Stimulated activated CD4-positive, alpha-beta T cell treated with anti-CD3 and anti-CD28 coated beads, Interleukin-12 subunit alpha, Interleukin-12 subunit beta, amount 100 ng/mL, for 24 hours (primary cell): Measurements from ENCODE around the gene DYNC1H1.
A peak's percentile ranks its signal among the peaks of the same experiment; 100 is the strongest.
"Not testable (repeated sequence)": the region's sequence is repeated elsewhere in the genome, so short reads cannot be mapped to it uniquely, and the experiment has no call there.

ENCODE experiments used
- DNase-seq, 2 experiments: peaks; one replicate each; pipeline ENCODE4 v3.0.0-alpha.2; 2020; ENCODE audit warnings: low read depth in 2 of 2

DYNC1H1 gene

DNA sequence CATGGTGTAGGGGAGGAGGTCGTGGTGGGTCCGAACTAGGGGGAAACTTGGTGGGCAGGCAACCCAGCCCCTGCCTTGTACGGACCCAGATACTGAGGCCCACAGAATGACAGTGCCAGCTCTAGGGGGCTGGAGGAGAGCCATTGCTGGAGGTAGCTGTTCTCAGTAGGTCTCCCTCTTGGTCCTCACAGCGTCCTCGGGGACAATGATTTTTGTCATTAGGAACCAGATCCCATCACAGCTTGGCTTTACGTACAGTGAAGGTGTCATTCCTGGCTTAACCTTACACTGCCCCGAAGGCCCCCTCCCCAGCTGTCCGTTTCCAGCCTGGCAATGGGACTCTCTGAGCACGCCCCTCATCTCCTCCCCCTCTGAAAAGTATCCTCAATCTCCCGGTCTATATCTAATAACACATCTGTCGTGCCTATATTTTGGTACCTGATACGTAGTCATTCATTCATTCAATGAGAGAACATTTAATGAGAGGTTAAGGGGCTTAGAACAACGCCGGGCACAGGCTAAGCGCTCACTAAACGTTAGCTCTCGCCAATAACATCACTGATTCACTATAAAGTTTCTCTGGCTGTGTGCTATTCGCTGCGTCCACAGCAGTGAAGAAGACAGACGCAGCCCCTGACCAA lies 597 bp upstream of the DYNC1H1 start:
- no peak for DNase-seq

DNA sequence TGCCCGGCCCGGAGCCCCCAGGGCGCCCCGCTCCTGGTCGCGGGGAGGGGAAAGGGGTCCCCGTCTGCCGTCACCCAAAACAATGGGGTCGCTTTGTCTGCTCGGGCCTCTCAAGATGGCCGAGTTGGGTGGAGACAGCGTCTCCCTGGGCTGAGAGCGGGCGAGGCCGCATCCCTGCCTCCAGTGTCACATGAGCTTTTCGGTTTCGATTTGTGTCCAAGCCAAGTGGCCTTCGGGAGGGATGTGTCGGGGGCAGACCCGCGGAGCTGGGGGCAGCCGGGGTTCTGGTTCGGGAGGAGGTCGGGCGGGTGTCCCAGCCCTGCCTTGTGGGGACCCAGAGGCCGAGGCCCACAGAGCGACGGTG lies 790 bp downstream of the DYNC1H1 start:
- DNase-seq: peak; percentile 33 to 40

DNA sequence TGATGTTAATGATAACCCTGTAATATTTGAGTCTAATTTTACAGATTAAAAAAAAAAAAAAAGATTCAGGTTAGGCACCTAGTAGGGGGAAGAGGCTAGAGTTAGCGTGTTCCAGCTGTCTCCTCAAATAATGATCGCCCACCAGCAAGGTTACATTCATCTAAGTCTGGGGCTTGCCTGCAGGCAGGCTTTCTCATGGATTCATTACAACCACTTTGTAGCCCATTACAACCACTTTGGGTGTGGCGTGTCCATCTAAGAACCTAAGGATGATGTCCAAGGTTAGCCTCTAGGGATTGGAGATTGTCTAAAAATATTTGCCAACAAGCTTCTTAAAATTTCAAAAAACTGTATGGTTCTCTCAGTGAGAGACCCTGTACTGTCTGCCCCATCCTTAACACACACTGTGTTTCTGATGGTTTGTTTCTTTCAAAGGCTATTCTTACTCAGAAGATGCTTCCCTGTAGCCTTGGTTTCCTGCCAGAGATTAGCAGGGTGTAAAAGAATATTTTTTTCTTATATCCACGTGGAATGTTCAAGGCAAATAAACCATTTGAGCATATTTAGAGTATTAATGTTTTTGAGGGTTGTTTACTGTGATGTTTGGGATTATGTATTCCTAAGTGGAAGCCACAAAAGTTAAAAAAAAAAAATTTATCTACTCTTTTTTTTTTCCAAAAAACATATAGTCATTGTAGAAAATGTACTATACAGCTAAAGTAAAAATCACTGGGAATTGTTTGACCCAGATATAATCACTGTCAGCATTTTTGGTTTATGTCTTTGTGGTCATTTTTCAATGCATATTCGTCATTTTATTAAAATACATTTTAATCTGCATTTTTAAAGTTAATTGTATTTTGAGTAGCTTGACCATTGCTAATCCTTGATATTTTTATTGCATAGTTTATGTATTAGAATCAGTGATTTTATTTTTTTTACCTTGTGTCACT lies 1.7 kb downstream of the DYNC1H1 start:
- DNase-seq: no peak

DNA sequence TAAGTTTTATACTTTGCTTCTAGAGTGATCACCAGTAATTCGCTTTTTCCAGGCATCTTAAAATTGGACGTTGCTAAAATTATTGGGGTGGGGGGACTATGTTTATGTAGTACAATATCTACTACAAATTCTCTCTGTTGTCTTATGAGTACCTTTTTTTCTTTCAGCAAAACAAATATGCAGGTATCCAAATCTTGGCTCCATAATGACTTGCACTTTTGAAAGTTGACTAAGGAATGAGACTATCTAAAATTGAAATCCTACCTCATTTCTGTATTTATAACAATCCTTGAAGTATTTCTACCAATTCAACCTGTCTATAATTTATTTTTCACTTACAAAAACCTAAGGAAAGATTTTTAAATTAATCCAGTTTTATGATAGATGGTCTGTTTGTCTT lies 2.4 kb downstream of the DYNC1H1 start:
- DNase-seq: no peak

DNA sequence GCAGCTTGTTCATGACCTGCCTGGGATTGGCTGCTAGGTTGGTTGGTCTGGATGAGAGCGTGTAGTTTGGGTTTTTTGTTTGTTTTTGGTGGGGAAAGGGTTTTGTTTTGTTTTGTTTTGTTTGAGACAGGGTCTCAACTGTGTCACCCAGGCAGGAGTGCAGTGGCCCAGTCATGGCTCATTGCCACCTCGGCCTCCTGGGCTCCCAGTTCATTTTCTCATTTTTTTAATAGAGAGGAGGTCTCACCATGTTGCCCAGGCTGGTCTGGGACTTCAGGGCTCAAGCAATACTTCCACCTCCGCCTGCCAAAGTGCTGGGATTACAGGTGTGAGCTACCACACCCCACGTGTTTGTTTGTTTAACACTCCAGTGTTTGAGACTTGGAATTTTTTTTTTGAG lies 3.8 kb downstream of the DYNC1H1 start:
- no peak for DNase-seq

DNA sequence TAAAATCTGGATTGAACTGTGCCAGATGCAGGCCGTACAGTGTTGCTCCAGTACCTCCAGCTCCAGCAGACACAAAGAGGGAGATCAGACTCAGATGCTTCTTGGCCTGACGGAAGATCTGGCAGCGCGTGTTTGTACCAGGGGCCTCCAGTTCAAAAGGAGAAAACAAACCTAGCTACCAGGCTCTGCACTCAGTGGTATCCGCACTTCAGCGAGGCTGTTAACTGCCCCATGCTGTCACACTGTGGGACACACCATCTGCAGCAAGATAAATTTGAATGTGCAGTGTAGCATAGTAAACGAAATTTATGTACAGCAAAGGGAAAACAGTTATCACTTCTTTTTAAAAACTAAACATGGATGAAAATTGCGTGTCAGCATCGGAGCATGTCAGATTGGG lies 5.1 kb downstream of the DYNC1H1 start:
- DNase-seq: no peak

DNA sequence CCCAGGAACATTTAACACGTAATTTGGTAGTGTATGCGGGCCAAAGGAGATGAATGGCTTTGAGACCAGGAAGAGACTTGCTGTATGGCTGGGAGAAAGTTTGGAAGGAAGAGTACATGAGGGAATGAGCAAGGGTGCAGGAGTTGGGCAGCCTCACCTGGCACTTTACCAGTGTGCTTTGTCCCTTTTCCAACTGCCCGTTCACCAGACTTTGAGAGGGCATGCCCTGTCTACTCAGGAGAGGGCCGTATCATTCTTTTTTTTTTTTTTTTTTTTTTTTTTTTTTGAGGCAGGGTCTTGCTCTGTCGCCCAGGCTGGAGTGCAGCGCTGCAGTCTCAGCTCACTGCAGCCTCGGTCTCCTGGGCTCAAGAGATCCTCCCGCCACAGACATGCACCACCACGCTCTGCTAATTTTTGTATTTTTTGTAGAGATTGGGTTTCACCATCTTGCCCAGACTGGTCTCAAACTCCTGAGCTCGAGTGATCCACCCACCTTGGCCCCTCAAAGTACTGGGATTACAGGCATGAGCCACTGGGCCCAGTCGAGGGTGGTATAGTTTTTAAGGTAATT lies 6.5 kb downstream of the DYNC1H1 start:
- no peak for DNase-seq

DNA sequence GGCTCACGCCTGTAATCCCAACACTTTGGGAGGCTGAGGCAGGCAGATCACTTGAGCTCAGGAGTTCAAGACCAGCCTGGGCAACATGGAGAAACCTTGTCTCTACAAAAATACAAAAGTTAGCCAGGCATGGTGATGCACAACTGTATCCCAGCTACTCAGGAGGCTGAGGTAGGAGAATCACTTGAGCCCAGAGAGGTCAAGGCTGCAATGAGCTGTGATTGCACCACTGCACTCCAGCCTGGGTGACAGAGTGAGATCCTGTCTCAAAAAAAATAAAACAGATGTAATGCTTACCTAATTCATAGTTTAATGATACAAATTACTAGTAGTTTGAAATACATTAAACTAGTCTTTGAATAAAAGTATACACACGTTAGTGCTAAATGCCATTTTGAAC lies 7.1 kb downstream of the DYNC1H1 start:
- DNase-seq: not testable (repeated sequence)

DNA sequence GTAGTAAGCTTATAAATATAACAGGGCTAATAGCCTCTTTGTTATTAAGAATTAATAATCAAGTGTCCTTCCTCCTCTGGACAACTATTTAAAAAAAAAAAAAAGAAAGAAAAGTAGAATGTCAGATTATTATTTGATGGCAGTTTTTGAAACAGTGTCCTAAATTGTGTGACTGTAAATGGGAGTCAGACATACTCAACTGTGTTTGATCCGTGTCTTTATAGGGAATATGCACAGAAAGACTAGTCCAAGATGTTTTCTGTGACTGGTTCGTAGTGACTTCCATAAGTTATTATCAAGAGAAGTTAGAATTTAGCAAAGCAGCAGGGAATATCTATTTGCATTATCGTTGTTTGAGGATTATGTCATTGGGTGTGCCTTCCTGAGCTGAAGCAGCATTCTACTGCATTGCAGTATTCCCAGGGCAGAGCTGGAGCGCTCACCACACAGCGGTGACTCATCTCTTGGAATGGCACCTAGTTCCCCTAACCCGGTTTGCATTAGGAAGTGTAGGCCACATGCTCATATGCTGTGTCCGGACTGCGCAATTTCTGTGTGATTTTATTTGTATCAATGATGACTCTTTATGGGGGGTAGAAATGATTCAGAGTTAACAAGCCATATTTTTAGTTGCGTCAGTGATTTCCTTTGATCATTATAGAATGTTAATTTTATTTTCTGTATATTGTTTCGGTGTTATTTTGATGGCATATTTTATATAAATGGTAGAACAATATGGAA lies 7.9 kb downstream of the DYNC1H1 start:
- DNase-seq: no peak

DNA sequence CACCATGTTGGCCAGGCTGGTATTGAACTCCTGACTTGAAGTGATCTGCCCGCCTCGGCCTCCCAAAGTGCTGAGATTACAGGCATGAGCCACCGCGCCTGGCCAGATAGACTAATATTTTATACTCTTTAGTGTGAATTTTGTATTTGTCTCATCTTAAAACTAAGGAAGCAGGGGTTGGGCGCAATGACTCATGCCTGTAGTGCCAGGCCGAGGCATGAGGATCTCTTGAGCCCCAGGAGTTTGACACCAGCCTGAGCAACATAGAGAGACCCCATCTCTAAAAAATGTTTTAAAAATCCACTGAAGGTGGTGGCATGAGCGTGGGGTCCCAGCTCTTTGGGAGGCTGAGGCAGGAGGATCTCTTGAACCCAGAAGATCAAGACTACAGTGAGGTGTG lies 9.0 kb downstream of the DYNC1H1 start:
- DNase-seq: no peak

DNA sequence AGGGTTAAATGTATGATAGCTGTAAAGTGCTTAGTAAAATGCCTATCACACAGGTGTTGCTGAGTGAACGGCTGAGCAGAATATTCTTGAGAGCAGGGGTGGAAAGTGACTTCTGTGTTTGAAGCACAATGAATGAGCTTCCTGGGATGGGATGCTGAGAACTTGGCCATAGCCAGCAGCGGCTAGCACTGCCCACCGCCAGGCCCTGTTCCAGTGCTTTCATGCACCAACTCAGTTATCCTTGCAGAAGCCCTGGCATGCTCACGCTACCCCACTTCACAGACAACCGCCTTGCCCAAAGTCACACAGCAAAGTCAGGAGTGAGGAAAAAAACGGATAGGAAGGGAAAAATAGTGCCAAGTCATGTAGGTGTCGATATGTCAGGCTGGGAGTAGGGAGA lies 10.9 kb downstream of the DYNC1H1 start:
- no peak for DNase-seq

DNA sequence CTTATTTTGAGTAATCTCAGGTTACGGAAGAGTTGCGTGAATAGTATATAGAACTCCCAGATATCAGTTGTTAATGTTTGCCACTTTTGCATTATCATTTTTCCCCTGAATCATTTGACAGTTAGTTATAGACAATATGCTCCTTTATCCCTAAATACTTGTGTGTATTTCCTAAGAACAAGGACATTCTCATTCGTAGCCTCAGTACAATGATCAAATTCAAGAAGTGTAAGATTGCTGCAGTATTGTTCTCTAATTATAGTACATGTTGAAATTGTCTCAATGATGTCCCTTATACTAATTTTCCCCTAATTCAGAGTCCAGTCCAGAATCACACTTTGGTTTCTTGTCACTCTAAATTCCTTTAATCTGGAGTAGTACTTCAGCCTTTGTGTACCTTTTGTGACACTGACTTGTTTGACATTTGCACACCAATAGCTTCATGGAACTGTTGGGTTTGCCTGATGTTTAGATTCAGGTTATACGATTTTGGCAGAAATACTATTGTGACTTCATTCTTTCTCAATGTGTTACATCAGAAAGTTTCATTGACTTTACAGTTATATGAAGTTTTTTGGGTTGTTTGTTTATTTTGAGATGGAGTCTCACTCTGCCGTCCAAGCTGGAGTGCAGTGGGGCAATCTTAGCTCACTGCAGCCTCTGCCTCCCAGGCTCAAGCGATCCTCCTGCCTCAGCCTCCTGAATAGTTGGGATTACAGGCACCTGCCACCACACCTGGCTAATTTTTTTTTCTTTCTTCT lies 13.1 kb downstream of the DYNC1H1 start:
- DNase-seq: no peak

DNA sequence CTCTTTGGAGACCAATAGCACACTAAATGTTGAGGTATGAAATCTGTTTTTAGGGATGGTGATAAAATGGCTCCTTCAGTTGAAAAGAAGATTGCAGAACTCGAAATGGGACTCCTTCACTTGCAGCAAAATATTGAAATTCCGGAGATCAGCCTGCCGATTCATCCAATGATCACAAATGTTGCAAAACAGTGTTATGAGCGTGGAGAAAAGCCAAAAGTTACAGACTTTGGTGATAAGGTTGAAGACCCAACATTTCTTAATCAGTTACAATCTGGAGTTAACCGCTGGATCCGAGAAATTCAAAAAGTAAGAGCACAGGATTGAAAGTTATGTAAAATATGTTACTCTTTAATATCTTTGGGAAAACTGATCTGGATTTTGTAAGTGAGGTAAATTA lies 15.3 kb downstream of the DYNC1H1 start:
- DNase-seq: no peak

DNA sequence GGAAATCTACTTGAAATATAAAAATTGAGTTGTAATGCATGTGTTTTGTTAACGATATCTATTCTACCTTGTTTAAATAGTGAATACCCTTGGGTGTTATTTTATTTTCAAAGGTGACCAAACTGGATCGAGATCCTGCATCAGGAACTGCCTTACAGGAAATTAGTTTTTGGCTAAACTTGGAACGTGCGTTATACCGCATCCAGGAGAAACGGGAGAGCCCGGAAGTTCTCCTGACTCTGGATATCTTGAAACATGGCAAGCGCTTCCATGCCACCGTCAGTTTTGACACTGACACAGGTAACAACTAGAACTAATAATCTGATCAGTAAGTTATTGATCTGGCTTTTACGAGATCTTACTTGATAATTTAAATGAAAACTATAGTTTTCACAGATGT lies 15.9 kb downstream of the DYNC1H1 start:
- no peak for DNase-seq

DNA sequence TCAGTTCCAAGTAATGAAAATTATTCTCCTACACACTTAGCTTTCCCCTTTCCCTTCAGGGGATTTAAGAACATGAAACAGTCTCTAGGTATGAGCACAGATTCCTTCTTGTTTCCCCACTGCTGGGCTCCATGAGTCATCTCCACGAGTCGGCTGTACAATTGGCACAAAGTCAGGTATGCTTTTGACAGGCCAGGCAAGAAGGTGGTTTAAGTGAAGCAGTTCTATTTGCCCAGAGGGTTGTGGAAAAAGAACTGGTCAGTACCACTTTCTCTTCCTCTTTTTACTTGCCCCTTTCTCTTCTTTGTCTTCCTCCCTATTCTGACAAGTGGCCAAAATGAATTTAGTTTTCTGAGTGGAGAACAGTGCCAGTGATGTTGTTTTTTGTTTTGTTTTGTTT lies 16.3 kb downstream of the DYNC1H1 start:
- no peak for DNase-seq

DNA sequence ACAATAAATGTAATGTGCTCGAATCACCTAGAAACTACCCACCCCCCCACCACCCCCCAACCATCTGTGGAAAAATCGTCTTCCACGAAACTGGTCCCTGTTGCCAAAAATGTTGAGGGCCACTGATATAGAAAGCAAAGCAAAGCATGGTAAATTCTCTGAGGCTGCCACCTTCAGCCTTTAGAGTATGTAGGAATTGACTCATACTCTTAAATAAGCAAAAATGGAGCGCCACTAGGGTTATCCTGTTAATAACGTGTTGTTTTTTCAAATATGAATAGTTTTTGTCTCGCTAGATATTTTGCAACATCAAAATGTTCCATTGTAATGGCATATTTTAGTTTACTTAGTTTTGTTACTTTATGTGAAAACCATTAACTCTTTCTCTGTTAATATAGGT lies 18.2 kb downstream of the DYNC1H1 start:
- no peak for DNase-seq

DNA sequence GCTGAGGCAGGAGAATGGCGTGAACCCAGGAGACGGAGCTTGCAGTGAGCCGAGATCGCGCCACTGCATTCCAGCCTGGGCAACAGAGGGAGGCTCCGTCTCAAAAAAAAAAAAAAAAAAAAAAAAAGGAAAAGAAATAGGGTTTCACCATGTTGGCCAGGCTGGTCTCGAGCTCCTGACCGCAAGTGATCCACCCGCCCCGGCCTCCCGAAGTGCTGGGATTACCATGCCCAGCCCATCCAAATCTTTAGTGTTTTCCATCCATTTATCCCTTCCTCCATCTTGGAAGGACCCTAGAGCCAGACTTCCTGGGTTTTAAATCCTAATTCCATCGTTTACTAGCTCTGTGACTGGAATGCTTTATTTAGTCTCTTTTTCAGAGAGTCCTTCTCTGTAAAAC lies 20.5 kb downstream of the DYNC1H1 start:
- not testable (repeated sequence) for DNase-seq

DNA sequence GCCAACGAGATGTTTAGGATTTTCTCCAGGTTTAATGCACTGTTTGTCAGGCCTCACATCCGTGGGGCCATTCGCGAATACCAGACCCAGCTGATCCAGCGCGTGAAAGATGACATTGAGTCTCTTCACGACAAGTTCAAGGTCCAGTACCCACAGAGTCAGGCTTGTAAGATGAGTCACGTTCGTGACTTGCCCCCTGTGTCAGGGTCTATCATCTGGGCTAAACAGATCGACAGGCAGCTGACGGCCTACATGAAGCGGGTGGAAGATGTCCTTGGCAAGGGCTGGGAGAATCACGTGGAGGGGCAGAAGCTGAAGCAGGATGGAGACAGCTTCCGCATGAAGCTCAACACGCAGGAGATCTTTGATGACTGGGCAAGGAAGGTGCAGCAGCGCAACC lies 21.6 kb downstream of the DYNC1H1 start:
- no peak for DNase-seq

DNA sequence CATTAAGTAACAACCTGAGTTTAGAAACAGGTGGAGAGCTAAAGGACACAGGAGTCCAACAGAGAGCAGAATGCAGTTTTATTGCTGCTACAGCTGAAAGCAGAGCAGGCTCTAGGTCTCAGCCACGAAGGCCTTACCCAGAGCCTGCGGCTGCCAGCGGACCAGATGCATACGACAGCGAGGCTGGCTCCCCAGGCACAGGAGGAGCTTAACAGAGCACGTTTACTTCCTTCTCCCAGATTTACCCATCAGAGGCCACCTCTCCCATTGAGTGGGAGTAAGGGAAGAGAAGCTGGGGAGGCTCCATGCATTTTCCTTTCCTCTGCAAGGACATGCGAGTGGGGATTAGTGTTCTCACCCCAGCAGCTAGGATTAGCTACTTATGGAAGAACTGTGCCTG lies 22.6 kb downstream of the DYNC1H1 start:
- no peak for DNase-seq

DNA sequence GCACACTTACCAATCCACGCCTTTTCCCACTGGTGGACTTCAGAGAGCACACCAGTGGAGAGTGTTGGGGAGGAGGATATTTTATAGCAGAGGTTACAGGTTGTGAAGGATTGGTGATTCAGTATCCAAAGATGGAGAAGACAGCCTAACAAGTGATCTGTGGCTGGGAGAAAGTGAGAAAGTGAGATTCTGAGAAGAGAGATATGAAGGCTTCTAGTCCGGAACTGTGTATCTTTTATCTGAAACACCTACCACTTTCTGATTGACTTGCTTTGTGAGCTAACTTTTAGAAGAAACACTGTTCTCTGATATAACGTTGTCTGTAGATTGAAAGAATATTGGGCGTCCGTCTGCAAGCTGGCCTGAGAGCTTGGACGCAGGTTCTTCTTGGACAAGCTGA lies 24.0 kb downstream of the DYNC1H1 start:
- DNase-seq: no peak

DNA sequence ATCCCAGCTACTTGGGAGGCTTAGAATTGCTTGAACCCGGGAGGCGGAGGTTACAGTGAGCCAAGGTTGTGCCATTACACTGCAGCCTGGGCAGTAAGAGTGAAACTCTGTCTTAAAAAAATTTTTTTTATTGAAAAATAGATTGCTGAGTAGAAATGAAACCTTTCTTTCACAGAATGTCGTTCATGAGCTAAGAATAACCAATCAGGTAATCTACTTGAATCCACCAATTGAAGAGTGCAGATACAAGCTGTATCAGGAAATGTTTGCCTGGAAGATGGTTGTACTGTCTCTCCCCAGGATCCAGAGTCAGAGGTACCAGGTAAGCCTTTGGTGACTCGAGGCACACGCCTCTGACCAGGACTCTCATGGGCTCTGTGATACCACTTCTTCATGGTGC lies 27.0 kb downstream of the DYNC1H1 start:
- no peak for DNase-seq

DNA sequence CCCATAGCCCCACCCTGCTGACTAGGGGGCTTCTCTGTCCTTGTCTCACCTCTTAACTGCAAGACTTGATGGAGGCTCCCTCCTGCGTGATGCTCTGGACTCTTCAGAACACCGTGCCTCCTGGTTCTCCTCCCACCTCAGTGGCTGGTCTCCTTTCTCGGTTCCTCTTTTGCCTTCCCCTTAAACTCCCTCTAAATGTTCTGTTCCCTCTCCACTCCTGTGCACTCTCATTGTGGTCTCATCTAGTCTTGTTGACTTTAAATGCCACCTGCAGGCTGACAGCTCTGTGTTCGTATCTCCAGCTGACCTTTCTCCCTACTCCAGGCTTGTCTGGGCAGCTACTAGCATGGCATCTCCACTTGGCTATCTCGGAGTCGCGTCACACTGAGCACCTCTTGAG lies 28.3 kb downstream of the DYNC1H1 start:
- no peak for DNase-seq
